ENCODE data around the gene GSE1.

GSE1 gene

GRCh38 chr16:85612801-85613603, at the start of gene GSE1:
GSE1 (plus strand) TSS chr16:85613322; CDS start chr16:85613392, 70 bp downstream.
- peak; percentile 94 for DNase-seq

GRCh38 chr16:85563515-85564276, 49.4 kb upstream of the GSE1 start:
- DNase-seq = no peak

- DNase-seq = no peak
Observed at GRCh38 chr16:85564277-85565051, 48.7 kb upstream of the GSE1 start.

GRCh38 chr16:85565340-85565739, 47.8 kb upstream of the GSE1 start:
- no peak for DNase-seq

GRCh38 chr16:85565801-85566526, 47.2 kb upstream of the GSE1 start:
- DNase-seq = no peak

GRCh38 chr16:85566561-85567100, 46.5 kb upstream of the GSE1 start:
- no peak for DNase-seq

- no peak for DNase-seq
Observed at GRCh38 chr16:85567101-85567866, 45.8 kb upstream of the GSE1 start.

- no peak for DNase-seq
Observed at GRCh38 chr16:85567935-85568334, 45.2 kb upstream of the GSE1 start.

- no peak for DNase-seq
Observed at GRCh38 chr16:85568519-85568918, 44.6 kb upstream of the GSE1 start.

- DNase-seq = no peak
Observed at GRCh38 chr16:85569039-85569614, 44.0 kb upstream of the GSE1 start.

GRCh38 chr16:85569615-85570212, 43.4 kb upstream of the GSE1 start:
- DNase-seq = peak; percentile 94

- no peak for DNase-seq
Observed at GRCh38 chr16:85570213-85570734, 42.8 kb upstream of the GSE1 start.

- DNase-seq = no peak
Observed at GRCh38 chr16:85570735-85571562, 42.2 kb upstream of the GSE1 start.

GRCh38 chr16:85571563-85571812, 41.6 kb upstream of the GSE1 start:
- DNase-seq = no peak

GRCh38 chr16:85571813-85572619, 41.1 kb upstream of the GSE1 start:
- no peak for DNase-seq

- no peak for DNase-seq
Observed at GRCh38 chr16:85573045-85573695, 40.0 kb upstream of the GSE1 start.

GRCh38 chr16:85573696-85574641, 39.2 kb upstream of the GSE1 start:
- peak; percentile 27 for DNase-seq
